Trophoblast cell (in vitro differentiated cells and primary cell): ENCODE data around the gene L3MBTL1.

Source experiments
- DNase-seq, 2 donors: peaks; one replicate each; pipeline ENCODE4 v3.0.0-alpha.2; 2016
- H2AFZ ChIP-seq: 2 replicates; pipeline ENCODE4 v1.6.1; 2013; ENCODE audit warnings: low read length, moderate library complexity, mild to moderate bottlenecking; ENCODE audit not compliant: insufficient read depth, poor library complexity
- H2AK5ac ChIP-seq: 2 replicates; pipeline ENCODE4 v1.6.1; 2013; ENCODE audit warnings: mild to moderate bottlenecking, low read length
- H2BK120ac ChIP-seq: 2 replicates; pipeline ENCODE4 v1.6.1; 2013; ENCODE audit warnings: low read length, mild to moderate bottlenecking, moderate library complexity; ENCODE audit not compliant: insufficient read depth, poor library complexity
- H2BK12ac ChIP-seq: 2 replicates; pipeline ENCODE4 v1.6.1; 2013; ENCODE audit warnings: mild to moderate bottlenecking, low read length, moderate library complexity
- H2BK5ac ChIP-seq: 2 replicates; pipeline ENCODE4 v1.6.1; 2013; ENCODE audit warnings: low read length, low read depth, moderate library complexity, mild to moderate bottlenecking; ENCODE audit not compliant: poor library complexity
- H3K14ac ChIP-seq: 2 replicates; pipeline ENCODE4 v1.6.1; 2013; ENCODE audit warnings: mild to moderate bottlenecking, low read length
- H3K18ac ChIP-seq: 2 replicates; pipeline ENCODE4 v1.6.1; 2013; ENCODE audit warnings: mild to moderate bottlenecking, low read length
- H3K23ac ChIP-seq: 2 replicates; pipeline ENCODE4 v1.6.1; 2013; ENCODE audit warnings: low read length
- H3K27ac ChIP-seq: 2 replicates; pipeline ENCODE4 v1.5.1; 2013; ENCODE audit warnings: low read depth, mild to moderate bottlenecking, inconsistent platforms, low read length, moderate library complexity
- H3K27me3 ChIP-seq: 2 replicates; pipeline ENCODE4 v1.6.1; 2013; ENCODE audit warnings: inconsistent platforms, mild to moderate bottlenecking, low read length, moderate library complexity; ENCODE audit not compliant: insufficient read depth
- H3K36me3 ChIP-seq, 2 experiments: 1 replicate in 1 of 2; 2 replicates in 1 of 2; pipeline ENCODE4 v1.6.1; 2013; ENCODE audit warnings: low read length in 2 of 2, mild to moderate bottlenecking in 2 of 2, moderate library complexity in 1 of 2; ENCODE audit not compliant: insufficient read depth in 2 of 2, control insufficient read depth in 1 of 2
- H3K4ac ChIP-seq: 2 replicates; pipeline ENCODE4 v1.6.1; 2013; ENCODE audit warnings: low read depth, mild to moderate bottlenecking, low read length, moderate library complexity
- H3K4me1 ChIP-seq, 2 experiments: 1 replicate in 1 of 2; 2 replicates in 1 of 2; pipeline ENCODE4 v1.6.1; 2013; ENCODE audit warnings: low read length in 2 of 2, mild to moderate bottlenecking in 2 of 2, moderate library complexity in 1 of 2; ENCODE audit not compliant: insufficient read depth in 2 of 2, control insufficient read depth in 1 of 2
- H3K4me2 ChIP-seq: 2 replicates; pipeline ENCODE4 v1.6.1; 2013; ENCODE audit warnings: inconsistent platforms, mild to moderate bottlenecking, low read length, moderate library complexity
- H3K4me3 ChIP-seq: 2 replicates; pipeline ENCODE4 v1.5.1; 2013; ENCODE audit warnings: mild to moderate bottlenecking, low read depth, low read length, inconsistent platforms
- H3K79me1 ChIP-seq: one replicate; pipeline ENCODE4 v1.6.1; 2013; ENCODE audit warnings: low read length
- H3K79me2 ChIP-seq: 2 replicates; pipeline ENCODE4 v1.6.1; 2013; ENCODE audit warnings: low read length, mild to moderate bottlenecking; ENCODE audit not compliant: control insufficient read depth, insufficient read depth, poor library complexity
- H3K9ac ChIP-seq: 2 replicates; pipeline ENCODE4 v1.6.1; 2013; ENCODE audit warnings: mild to moderate bottlenecking, low read length
- H3K9me3 ChIP-seq: 2 replicates; pipeline ENCODE4 v1.6.1; 2013; ENCODE audit warnings: low read depth, mild to moderate bottlenecking, control low read depth, inconsistent platforms, low read length; ENCODE audit not compliant: insufficient read depth
- H4K12ac ChIP-seq: 2 replicates; pipeline ENCODE4 v1.6.1; 2013; ENCODE audit warnings: low read depth, mild to moderate bottlenecking, low read length, moderate library complexity
- H4K8ac ChIP-seq: 2 replicates; pipeline ENCODE4 v1.6.1; 2013; ENCODE audit warnings: low read depth, mild to moderate bottlenecking, low read length, moderate library complexity
- H4K91ac ChIP-seq: one replicate; pipeline ENCODE4 v1.6.1; 2013; ENCODE audit warnings: low read depth, mild to moderate bottlenecking, low read length, moderate library complexity
- WGBS: extraction: QIAGEN DNeasy Blood & Tissue Kit; methylation state at CpG from one replicate; pipeline ENCODE4 v1.1.7; 2013; ENCODE audit warnings: missing lambda C conversion rate; ENCODE audit not compliant: insufficient read length, insufficient coverage; ENCODE audit errors: extremely low coverage; 5-methylcytosine and 5-hydroxymethylcytosine counted together

Gene L3MBTL1

GRCh38 chr20:43535370-43536004 lies 28.0 kb downstream of the L3MBTL1 start:
- no peak overlapping the region for H2AK5ac ChIP-seq
- H3K27ac ChIP-seq: no peak overlapping the region
- no peak overlapping the region for H2BK120ac ChIP-seq
- no peak overlapping the region for H4K91ac ChIP-seq
- H2BK12ac ChIP-seq: no peak overlapping the region
- H3K79me2 ChIP-seq: no peaks in the 10 kb centered on the region
- H3K9ac ChIP-seq: no peak overlapping the region
- H3K23ac ChIP-seq: no peak overlapping the region
- no peak overlapping the region for H3K18ac ChIP-seq
- no peak overlapping the region for H3K4me3 ChIP-seq
- H3K4me2 ChIP-seq: no peak overlapping the region
- no peaks in the 10 kb centered on the region for H3K27me3 ChIP-seq
- DNase-seq: no peak
- no peaks in the 10 kb centered on the region for H3K4me1 ChIP-seq
- H2AFZ ChIP-seq: no peak overlapping the region
- H3K79me1 ChIP-seq: no peaks in the 10 kb centered on the region
- peaks cover 3% of the 10 kb centered on the region for H3K9me3 ChIP-seq
- WGBS: no CpG with 5 or more reads among the region's 7 CpGs
- H3K14ac ChIP-seq: no peak overlapping the region
- no peak overlapping the region for H2BK5ac ChIP-seq
- no peak overlapping the region for H4K8ac ChIP-seq
- H3K4ac ChIP-seq: no peak overlapping the region
- H4K12ac ChIP-seq: no peak overlapping the region
- H3K36me3 ChIP-seq: peaks cover 4 to 13% of the 10 kb centered on the region in 2 experiments

DNA sequence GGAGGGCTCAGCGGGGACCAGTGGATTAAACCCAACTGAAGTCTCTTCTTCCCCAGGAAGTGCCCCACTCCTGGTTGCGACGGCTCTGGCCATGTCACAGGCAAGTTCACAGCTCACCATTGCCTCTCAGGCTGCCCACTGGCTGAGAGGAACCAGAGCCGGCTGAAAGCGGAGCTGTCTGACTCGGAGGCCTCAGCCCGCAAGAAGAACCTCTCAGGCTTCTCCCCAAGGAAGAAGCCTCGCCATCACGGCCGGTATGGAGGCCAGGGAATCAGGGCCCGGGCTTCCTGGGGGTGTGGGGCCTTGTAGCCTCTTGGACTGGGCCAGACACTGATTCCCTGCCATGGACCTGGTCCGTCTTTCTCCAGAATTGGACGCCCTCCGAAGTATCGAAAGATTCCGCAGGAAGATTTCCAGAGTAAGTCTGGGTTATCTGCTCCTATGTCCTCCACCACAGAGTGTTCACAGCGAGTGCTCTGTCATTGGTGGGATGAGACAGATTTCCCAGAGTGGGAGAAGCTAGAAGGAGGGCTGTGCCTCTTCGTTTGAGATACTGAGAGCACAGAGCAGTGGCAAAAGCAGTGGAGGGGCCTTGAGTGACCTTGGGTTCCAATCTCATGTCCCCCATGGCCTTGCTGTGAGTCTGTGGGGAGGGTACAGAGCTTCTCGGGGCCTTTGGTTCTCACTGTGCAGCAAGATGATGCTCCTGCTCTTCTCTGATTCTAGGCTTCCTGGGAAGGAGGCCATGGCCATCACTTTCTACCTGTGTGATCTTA lies 28.7 kb downstream of the L3MBTL1 start:
- Histone ChIP-seq H3K4me3 (no peak overlapping the region), H3K27ac (no peak overlapping the region), H2BK120ac (no peak overlapping the region), H3K4me1 (no peaks in the 10 kb centered on the region), H2BK5ac (no peak overlapping the region), H3K23ac (no peak overlapping the region), H3K14ac (no peak overlapping the region), H3K36me3 (peaks cover 4 to 13% of the 10 kb centered on the region in 2 experiments), H3K18ac (no peak overlapping the region), H4K91ac (no peak overlapping the region), H4K12ac (no peak overlapping the region), H3K4me2 (no peak overlapping the region), H3K4ac (no peak overlapping the region), H3K27me3 (no peaks in the 10 kb centered on the region), H2BK12ac (no peak overlapping the region), H2AFZ (no peak overlapping the region), H3K9me3 (peaks cover 3% of the 10 kb centered on the region), H3K9ac (no peak overlapping the region), H2AK5ac (no peak overlapping the region), H4K8ac (no peak overlapping the region), H3K79me1 (no peaks in the 10 kb centered on the region), H3K79me2 (no peaks in the 10 kb centered on the region)
- no peak for DNase-seq
- WGBS: no CpG with 5 or more reads among the region's 19 CpGs

DNA sequence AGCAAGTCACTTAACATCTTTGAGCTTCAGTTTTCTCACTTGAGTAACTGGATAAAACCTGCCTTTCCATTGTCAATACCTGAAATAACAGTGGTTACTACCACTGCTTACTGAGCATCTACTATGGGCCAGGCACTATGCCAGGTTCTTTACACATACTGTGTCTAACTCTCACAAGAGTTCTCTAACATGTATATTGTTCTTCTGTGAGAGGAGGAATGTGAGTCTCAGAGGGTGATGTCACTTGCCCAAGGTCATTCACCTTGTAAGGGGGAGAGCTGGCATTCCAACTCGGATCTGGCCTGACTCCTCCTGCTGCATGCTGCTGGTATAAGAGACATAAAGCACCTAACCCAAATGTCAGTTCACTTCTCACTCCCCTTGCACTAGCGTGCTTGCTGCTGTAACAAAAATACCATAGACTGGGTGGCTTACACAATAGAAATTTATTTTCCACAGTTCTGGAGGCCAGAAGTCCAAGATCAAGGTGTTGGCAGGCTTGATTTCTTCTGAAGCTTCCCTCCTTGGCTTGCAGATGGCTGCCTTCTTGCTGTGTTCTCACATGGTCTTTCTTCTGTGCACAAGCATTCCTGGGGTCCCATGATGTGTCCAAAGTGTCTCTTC lies 29.4 kb downstream of the L3MBTL1 start:
- H3K79me2 ChIP-seq: no peaks in the 10 kb centered on the region
- no peaks in the 10 kb centered on the region for H3K27me3 ChIP-seq
- H3K18ac ChIP-seq: no peak overlapping the region
- H3K4ac ChIP-seq: no peak overlapping the region
- no peaks in the 10 kb centered on the region for H3K79me1 ChIP-seq
- peak; percentile 54 to 75 for DNase-seq
- no peak overlapping the region for H3K23ac ChIP-seq
- no peak overlapping the region for H3K4me2 ChIP-seq
- no peak overlapping the region for H2AFZ ChIP-seq
- H3K9ac ChIP-seq: no peak overlapping the region
- H3K36me3 ChIP-seq: peaks cover 4 to 13% of the 10 kb centered on the region in 2 experiments
- no peak overlapping the region for H2BK5ac ChIP-seq
- no peak overlapping the region for H2AK5ac ChIP-seq
- H3K27ac ChIP-seq: no peak overlapping the region
- no peak overlapping the region for H2BK120ac ChIP-seq
- no peak overlapping the region for H4K8ac ChIP-seq
- H3K9me3 ChIP-seq: peaks cover 3% of the 10 kb centered on the region
- H3K4me3 ChIP-seq: no peak overlapping the region
- H2BK12ac ChIP-seq: no peak overlapping the region
- no peak overlapping the region for H4K12ac ChIP-seq
- WGBS: no CpG with 5 or more reads among the region's 2 CpGs
- no peak overlapping the region for H4K91ac ChIP-seq
- no peak overlapping the region for H3K14ac ChIP-seq
- no peaks in the 10 kb centered on the region for H3K4me1 ChIP-seq

- H3K9me3 ChIP-seq: peaks cover 3% of the 10 kb centered on the region
- H3K18ac ChIP-seq: no peak overlapping the region
- H3K79me1 ChIP-seq: no peaks in the 10 kb centered on the region
Observed at GRCh38 chr20:43537921-43538877, 30.7 kb downstream of the L3MBTL1 start.

More at GRCh38 chr20:43537921-43538877, 30.7 kb downstream of the L3MBTL1 start:
- H4K8ac ChIP-seq: no peak overlapping the region
- no peak overlapping the region for H4K91ac ChIP-seq
- no peak overlapping the region for H2AK5ac ChIP-seq
- H2BK120ac ChIP-seq: no peak overlapping the region
- H3K4me2 ChIP-seq: no peak overlapping the region
- H3K27me3 ChIP-seq: no peaks in the 10 kb centered on the region
- no peak overlapping the region for H4K12ac ChIP-seq
- no CpG with 5 or more reads among the region's 4 CpGs for WGBS
- no peak overlapping the region for H2AFZ ChIP-seq
- H3K4me1 ChIP-seq: no peaks in the 10 kb centered on the region
- H2BK5ac ChIP-seq: no peak overlapping the region
- no peaks in the 10 kb centered on the region for H3K79me2 ChIP-seq
- H3K23ac ChIP-seq: no peak overlapping the region
- H3K4me3 ChIP-seq: no peak overlapping the region
- H3K14ac ChIP-seq: no peak overlapping the region
- peaks cover 4 to 13% of the 10 kb centered on the region in 2 experiments for H3K36me3 ChIP-seq
- H2BK12ac ChIP-seq: no peak overlapping the region
- no peak overlapping the region for H3K4ac ChIP-seq
- H3K27ac ChIP-seq: no peak overlapping the region
- DNase-seq: peak; percentile 48 to 79
- no peak overlapping the region for H3K9ac ChIP-seq
